ENCODE measurements around the gene ALDH8A1.

The ALDH8A1 gene, protein sequence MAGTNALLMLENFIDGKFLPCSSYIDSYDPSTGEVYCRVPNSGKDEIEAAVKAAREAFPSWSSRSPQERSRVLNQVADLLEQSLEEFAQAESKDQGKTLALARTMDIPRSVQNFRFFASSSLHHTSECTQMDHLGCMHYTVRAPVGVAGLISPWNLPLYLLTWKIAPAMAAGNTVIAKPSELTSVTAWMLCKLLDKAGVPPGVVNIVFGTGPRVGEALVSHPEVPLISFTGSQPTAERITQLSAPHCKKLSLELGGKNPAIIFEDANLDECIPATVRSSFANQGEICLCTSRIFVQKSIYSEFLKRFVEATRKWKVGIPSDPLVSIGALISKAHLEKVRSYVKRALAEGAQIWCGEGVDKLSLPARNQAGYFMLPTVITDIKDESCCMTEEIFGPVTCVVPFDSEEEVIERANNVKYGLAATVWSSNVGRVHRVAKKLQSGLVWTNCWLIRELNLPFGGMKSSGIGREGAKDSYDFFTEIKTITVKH

DNA sequence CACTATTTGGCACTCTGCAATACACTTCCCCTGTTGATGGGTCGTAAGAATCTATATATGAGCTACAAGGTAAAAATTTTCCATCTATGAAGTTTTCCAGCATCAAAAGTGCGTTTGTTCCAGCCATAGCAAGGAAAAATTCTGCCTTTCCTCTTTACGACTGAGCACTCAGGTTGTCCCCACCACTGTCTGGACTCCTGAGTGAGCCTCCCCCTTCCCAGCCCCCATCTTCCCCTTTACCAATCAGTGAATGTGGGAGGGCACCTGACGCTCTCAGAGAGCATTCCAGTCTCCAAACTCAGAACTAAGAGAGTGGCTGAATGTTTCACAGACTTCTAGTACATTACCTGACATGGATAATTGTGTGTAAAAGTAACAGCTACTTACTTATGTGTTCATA lies at the start of gene ALDH8A1:
ALDH8A1 (minus strand) TSS at position 175 of the 400 bp plus-strand sequence; CDS start at position 127, 48 bp downstream.
- no peak for DNase-seq

DNA sequence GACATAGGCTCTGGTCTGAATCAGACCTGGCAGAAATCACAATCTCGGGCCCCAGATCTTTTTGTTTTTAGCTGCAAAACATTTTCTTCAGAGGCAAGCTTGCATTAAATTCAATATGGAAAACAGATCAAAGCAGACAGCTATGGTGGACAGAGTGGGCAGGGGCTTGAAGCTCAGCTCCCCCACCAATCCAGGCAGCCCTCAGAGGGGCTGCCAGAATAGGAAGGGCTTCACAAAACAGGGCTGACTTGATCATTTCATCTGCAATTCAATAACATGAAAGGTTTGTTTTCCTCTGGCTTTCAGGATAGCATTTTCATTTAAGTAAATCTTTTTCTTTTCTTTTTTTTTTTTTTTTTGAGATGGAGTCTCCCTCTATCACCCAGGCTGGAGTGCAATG lies 49.2 kb upstream of the ALDH8A1 start:
- no peak for DNase-seq

DNA sequence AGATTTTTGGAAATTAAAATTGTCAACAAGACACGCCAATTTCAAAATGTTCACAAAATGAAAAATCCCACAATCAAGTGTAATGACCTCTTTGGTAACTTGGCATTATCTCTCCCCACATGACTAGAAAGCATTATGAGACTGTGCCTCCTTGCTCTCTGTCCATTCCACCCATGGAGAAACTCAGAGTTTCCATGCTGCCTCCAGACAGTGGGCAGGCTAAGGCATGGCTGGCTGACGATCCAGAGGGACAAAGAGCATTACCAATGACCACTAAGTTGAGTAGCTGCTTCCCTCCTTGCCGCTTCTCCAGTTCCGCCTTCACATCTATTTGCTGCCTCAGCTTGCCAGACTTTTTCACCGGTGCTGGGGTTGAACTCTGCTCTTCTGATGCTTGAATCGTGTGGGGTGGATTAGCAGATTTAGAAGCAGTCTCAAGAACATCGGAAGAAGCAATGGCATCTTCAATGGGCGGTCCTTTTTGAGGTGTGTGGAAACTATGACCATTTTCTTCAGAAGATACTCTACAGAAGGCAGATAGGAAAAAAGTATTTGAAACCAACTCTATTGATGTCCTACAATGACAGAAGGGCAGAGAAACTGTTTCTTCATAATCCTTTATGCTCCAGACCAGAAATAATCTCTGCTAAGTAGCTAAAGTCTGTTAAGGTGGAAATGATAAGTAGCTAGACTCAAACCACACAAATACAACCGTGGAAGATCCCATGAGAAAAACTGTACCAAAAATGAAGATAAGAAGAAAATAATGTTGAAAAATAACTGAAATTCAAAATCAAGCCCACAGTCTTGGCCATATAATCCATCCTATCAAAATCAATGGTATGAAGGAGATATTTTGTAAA lies 47.5 kb upstream of the ALDH8A1 start:
- no peak for DNase-seq

DNA sequence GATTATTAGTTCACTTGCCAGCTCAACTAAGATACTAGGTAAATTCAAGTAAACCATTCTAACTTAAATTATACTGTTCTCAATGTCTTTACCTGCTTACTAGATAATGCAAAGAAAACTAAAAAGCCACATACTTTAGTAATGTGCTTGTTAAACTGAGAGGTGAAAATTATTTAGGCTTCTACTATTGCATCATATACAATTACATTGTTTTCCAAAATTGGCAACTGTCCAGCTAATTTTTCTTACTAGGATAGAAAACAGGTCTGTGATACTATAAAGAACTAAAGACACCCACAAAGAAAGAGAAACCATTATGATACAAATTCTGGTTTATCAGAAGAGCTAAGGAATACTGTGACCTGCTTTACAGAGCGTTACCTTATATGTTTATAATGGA lies 45.6 kb upstream of the ALDH8A1 start:
- no peak for DNase-seq

DNA sequence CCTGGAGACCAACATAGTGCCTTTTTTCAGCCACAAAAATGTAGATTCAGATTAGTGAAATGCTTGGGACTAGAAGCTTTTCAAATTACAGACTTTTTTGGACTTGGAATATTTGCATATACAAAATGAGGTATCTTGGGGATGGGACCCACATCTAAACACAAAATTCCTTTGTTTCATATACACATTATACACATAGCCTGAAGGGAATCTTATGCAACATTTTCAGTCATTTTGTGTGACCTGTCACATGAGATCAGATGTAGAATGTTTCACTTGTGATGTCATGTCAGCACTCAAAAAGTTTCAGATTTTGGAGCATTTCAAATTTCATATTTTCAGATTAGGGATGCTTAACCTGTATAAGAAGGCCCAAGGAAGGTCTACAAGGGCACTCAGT lies 44.5 kb upstream of the ALDH8A1 start:
- DNase-seq: no peak

DNA sequence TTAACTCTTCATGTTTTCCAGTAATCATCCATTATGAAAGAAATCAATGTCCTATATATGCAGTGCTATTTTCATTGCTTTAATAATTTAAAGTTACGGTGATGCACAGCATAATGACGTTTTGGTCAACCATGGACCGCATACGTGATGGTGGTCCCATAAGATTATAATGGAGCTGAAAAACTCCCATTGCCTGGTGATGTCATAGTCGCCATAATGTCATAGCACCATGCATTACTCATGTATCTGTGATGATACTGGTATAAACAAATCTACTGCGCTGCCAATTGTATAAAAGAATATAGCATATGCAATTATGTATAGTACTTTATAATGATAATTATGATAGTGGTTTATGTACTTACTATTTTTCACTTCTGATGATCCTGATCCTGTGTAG lies 42.3 kb upstream of the ALDH8A1 start:
- no peak for DNase-seq

DNA sequence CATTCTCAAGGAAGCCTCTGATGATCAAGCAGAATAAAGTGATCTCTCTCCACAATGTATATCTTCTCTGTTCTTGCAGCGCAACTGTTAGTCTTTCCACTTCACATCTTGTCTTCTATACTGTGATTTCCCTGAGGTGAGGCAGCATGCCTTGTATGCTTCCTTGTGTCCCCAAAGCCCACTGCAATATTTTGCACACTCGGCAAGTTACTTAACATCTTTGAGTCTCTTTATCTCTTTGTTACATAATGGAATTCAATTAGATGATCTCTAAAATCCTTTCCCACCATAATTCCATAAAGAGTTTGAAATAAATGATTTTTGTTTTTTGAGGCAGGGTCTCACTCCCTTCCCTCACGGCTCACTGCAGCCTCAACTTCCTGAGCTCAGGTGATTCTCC lies 40.4 kb upstream of the ALDH8A1 start:
- no peak for DNase-seq

DNA sequence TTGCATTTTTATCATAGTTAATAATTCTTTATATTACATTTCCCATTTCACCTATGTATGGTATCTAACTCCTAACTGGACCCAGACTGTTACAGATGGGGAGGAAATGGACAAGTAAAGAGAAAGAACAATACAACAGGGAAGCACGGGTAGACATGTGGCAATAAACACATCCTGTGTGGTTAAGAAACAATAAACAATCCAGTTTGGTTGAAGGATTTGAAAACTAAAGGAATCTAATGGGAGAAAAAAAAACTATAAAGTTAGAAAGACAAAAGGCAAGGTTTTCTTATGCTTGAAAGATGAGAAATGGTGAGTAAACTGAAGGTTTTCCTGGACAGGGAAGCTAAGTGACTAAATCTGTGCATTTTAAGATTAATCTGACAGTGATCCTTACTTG lies 34.9 kb upstream of the ALDH8A1 start:
- DNase-seq: no peak

DNA sequence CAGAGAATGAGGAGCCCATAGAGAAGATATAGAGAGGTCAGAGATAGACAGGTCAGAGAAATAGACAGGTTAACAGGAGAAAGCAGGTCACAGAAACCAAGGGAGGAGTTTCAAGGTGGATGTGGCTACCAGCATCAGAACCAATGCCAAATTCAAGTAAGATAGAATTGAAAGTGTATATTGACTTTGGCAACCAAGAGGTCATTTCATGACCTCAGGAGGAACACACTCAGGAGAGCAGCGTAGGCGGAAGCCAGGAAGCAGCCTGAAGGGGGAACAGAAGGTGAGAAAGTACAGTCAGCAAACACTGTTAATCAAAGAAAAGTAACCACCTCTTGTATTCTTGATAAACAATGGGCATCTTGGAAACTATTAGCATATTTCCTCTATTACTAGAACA lies 33.9 kb upstream of the ALDH8A1 start:
- DNase-seq: no peak

DNA sequence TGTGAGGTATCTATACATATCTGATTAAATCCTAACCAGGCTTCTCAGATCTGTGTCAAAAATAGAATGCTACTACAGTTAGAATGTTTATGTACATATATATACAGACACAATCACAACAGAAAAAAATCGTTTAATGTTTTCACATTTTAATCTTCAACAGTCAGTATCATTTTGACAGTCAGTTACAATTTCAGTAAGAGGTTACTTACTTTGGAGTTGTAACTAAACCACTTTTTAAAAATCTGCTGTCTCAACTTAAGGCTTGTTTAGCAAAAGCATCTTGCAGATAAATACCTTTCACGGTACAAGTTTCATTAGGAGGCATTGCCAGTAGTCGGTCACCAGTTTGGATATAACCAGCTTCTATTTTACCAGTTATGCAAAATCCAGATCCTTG lies 32.3 kb upstream of the ALDH8A1 start:
- DNase-seq: no peak

DNA sequence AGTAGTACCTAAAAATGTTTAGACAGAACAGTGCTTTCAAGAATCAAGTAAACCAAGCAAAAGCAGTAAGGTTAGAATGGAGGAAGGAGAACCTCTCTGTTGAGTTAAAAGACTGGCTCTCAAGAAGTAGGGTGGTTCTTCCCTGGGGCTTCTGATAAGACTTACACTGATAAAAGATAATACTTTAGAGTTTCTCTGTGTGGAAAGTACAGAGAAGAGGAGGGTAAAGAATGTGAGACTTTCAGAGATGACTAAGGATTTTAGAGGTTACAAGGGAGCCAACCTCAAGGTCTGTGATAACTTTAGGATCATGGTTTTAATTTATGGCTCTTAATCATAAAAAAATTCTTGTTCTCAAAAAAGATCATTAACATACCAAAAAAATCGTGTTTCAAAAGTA lies 30.9 kb upstream of the ALDH8A1 start:
- DNase-seq: no peak

DNA sequence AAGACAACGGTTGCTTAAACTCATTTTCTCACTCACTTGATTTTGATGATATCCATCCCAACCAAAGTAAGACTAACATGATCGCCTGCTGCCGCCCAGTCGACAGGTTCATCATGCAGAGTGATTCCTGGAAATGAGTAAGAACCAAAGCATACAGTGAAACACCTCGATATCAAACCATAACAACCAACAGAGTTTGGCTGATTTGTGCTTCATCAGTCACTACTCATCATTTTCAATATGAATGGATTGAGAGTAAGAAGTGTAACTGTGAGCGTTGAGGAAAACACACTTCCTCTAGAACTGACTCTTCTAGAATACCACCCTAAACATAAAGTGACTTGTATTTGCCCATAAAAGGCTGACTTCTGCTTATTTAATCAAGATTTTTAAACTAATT lies 29.2 kb upstream of the ALDH8A1 start:
- DNase-seq: no peak

DNA sequence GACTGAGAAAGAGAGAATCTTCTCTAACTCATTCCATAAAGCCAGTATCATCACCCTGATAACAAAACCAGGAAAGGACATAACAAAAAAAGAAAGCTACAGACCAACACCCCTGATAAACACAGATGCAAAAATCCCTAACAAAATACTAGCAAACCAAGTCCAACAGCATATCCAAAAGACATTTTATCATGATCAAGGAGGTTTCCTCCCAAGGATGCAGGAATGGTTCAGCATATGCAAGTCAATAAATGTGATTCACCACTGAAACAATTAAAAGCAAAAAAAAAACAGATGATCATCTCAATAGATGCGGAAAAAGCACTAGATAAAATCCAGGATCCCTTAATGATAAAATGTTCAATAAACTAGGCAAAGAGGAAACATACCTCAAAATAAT lies 24.5 kb upstream of the ALDH8A1 start:
- no peak for DNase-seq

DNA sequence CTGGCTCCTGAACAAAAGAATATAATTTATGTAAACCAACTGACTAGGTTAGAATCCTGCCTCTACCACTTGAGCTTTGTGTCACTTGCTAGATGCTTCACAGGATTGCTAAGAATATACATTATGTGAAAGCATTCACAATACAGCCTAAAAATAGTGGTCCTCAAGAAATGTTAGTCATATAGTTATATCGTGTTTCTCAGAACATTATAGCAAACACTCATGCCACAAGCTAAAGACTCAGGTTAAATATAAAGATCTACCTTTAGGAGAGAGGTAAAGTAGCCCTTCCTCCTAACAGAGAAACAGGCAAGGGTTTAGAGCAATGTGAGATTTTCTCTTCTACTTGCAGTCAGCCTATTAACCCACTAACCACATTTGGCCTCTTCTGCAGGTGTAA lies 17.8 kb upstream of the ALDH8A1 start:
- DNase-seq: no peak

DNA sequence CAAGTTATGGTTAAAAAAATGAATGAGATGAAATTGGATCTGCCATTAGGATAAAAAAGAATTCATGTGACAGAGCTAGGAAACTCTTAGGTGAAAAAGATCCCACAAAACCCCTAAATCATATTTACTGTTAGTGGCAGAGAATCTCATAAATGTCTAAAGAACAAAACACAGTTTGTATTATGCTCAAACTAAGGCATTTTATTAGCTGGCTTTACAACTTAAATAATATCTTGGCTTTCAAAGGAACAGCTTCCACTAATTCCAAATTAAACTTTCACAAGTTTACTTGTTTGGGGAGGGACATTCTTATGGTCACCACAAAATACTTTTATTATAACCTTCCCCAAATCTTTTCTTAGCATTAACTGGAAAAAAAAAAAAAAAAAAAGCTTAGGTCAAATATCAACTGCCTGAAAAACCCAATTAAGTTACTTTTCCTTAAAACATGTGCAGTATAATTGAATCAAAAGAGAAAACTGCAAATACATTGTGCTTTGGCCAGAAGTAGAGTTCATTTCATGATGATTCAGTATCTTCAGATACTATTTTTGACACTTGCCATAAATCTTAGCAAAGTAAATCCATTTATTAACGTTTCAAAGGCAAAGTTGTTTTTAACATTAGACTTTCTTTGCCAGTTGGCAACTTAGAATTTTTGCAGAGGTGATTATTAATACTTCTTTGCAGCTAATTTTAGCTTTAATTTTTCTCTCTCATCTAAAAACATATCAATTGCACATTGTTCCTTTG lies 14.7 kb upstream of the ALDH8A1 start:
- DNase-seq: no peak

DNA sequence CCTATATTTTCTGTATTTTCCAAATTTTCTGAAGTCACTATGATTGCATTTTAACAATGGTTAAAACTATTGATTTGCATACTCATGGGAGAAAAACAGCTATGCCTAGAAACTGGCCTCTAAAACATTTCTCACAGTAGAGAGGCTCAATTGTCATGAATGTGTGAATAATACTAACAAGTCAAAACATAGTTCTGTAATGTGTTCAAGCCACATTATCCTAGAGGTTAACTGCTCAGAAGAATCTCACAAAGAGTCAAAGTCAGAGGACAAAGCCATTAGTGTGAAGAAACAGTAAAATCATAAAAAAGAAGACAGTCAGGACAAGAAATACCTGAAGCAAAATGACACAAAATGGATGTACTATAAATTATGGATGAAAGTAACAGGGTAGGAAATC lies 12.5 kb upstream of the ALDH8A1 start:
- no peak for DNase-seq

DNA sequence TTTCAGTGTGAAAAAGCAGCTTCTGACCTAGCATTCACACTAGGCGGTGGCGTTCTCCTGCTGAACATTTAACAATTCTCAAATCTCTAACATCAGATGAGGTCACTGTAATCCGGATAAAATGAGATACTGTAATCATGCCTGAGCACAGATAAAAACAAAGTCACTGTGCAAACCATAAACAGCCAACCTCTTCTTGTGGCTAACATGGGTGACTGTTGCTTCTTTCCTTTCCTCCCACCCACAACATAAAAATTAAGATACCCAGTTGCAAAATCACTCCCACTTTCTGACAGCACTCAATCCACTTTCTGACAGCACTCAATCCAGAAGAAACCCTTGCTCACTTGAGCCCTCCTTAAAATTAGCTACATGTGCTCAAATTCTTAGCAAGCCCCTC lies 11.5 kb upstream of the ALDH8A1 start:
- DNase-seq: no peak

DNA sequence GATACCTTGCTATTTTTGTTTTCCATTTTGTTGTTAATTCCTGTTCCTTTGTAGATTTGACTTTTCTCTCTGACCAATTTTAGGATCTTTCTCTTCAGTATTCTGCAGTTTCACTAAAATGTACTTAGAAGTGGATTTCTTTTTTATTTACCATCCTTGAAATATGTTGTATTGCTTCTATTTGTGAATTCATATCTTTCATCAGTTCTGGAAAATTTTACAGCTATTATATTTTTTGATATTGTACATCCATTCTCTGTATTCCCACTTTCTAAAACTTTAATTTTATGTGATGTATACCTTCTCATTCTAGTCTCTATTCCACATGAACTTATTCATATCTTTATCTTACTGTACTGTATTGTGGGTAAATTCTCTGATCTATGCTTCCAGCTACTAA lies 9.7 kb upstream of the ALDH8A1 start:
- no peak for DNase-seq

DNA sequence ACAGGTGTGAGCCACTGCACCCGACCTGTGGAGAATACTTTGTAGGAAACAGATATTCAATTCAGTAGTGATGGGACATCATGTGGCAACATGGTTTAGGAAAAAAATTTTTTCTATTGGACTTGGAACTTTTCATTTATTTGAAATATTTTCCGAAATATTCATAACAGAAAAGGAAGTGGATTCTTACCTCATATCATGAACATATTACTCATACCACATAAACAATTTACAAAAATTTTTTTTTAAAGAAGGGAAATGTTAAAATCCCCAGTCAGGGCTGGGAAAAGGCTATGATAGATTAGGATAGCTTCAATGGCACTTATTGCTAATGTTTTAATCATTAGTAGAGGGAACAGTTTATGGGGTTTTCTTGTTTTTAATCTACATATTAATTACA lies 6.8 kb upstream of the ALDH8A1 start:
- DNase-seq: no peak

DNA sequence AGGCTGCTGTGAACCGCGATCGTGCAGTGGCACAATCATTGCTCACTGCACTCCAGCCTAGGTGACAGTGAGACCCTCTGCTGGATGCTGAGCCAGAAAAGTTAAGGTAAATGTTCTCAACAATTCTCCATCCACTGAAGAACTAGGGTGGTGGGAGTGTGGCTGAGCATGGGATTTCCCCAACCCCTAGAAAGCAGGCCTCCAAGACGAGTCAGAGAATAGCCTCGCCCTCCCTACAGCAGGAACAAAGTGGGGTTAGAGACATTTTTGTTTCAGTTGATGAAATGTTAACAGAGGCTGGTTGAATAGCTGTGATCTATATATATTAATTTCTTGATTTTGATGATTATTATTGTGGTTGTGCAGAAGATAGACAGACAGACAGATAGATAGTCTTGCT lies 6.1 kb upstream of the ALDH8A1 start:
- no peak for DNase-seq

DNA sequence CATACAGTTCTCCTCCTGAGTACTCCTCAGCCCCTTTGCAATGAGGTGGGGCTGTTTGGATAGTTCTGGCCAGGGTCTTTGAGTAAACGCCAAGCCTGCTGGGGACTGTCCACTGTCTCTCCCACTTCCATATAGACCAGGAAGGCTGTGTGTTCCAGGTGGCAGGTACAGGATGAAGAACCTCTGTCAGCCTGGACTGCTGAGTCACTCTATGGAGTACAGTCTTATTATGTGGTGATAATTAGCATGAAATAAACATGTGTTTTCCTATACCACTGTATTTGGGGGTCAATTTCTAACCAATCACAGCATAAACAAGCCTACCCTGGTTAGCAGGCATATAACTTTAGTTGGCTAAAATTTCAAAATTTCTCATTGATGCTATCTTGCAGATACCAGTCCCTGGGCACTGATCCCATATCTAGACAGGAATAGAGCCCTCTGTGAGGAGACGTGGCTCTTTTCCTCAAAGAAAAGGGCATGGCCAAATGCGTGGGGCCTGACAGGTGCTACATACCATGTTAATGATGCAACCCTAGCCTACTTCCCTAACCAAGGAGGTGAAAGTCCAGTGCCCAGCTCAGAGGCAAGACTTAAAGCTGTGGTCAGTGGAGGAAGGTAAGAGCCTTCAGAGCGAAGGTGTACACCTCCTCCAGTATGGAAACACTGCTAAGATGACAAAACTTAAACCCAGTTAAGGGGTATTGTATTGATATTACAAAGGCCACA lies 4.5 kb upstream of the ALDH8A1 start:
- no peak for DNase-seq

DNA sequence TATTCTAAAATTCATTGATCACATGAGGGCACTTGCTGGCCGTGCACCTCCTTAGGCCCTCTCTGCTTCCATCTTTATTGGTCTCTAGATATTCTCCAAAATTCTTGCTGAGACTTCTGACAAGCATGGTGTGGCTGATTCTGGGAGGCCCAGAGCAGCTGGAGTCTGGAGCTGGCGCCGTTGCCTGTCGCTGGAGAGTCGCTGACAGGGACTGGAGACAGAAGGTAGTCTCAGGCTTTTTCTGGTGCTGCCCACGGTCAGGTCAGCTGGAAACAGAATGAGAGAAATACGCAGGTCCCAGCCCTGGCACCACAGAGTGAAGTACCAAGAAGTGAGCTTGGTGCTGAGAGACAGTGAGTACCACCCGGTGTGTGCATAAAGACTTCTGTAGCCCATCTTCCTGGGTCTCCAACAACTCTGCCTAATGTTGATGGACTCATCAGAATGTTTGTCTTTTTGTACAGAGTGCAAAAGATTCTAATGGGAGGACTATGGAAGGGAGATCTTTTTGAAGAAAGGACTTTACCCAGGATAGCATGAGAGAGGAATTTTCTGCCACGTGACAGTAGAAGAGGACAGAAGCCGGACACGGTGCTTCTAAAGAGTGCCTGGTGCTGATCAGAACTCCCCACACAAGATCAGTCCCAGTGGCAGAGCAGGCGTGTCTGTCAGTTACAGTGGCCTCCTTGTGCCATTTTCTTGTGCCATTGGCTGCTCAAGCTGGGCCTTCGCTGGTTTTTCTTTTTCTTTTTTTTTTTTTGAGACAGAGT lies 1.8 kb upstream of the ALDH8A1 start:
- DNase-seq: no peak

All from NCI-H2227 treated with DMSO at 0.1 percent for 48 hours (cell line).